ENCODE measurements around the gene ASIC2. TPM values are rescaled to one million over a fixed set of nuclear protein-coding genes. Genes with fewer than 3 reads are reported as not detected.

Gene ASIC2
- total and polyA plus RNA-seq, 2 experiments from 2014 or later: 0.52 to 2.8 TPM

DNA sequence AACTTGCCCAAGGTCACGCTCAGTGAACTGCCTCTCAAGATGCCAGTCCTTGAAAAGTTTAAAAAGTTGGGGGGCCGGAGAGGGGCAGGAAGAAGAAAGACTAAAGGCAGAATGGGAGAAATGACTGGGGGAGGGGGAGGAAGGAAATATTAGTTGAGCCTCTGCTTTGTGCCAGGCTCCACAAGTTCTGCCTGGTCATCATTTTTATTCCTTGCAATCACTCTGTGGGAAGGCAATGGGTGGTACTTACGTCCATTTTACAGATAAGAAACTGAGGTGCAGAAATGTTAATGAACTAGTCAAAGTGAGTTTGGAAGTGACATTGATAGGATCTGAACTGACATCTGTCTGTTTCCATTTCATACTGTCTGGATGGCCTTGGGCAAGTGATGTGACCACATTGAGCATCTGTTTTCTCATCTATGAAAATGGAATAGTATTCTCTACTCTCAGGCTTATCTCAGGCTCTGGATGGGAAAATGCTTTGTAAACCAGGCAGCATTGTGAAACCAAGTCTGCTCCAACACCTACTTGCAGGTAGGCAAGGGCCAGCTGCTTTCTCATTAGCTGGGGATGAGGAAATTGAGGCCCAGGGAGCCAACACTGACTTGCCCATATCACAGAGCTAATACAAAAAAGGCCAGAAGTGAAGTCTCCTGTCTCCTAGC is 19.2 kb downstream of the ASIC2 start (continued):
- TF ChIP-seq, protein P1, sequence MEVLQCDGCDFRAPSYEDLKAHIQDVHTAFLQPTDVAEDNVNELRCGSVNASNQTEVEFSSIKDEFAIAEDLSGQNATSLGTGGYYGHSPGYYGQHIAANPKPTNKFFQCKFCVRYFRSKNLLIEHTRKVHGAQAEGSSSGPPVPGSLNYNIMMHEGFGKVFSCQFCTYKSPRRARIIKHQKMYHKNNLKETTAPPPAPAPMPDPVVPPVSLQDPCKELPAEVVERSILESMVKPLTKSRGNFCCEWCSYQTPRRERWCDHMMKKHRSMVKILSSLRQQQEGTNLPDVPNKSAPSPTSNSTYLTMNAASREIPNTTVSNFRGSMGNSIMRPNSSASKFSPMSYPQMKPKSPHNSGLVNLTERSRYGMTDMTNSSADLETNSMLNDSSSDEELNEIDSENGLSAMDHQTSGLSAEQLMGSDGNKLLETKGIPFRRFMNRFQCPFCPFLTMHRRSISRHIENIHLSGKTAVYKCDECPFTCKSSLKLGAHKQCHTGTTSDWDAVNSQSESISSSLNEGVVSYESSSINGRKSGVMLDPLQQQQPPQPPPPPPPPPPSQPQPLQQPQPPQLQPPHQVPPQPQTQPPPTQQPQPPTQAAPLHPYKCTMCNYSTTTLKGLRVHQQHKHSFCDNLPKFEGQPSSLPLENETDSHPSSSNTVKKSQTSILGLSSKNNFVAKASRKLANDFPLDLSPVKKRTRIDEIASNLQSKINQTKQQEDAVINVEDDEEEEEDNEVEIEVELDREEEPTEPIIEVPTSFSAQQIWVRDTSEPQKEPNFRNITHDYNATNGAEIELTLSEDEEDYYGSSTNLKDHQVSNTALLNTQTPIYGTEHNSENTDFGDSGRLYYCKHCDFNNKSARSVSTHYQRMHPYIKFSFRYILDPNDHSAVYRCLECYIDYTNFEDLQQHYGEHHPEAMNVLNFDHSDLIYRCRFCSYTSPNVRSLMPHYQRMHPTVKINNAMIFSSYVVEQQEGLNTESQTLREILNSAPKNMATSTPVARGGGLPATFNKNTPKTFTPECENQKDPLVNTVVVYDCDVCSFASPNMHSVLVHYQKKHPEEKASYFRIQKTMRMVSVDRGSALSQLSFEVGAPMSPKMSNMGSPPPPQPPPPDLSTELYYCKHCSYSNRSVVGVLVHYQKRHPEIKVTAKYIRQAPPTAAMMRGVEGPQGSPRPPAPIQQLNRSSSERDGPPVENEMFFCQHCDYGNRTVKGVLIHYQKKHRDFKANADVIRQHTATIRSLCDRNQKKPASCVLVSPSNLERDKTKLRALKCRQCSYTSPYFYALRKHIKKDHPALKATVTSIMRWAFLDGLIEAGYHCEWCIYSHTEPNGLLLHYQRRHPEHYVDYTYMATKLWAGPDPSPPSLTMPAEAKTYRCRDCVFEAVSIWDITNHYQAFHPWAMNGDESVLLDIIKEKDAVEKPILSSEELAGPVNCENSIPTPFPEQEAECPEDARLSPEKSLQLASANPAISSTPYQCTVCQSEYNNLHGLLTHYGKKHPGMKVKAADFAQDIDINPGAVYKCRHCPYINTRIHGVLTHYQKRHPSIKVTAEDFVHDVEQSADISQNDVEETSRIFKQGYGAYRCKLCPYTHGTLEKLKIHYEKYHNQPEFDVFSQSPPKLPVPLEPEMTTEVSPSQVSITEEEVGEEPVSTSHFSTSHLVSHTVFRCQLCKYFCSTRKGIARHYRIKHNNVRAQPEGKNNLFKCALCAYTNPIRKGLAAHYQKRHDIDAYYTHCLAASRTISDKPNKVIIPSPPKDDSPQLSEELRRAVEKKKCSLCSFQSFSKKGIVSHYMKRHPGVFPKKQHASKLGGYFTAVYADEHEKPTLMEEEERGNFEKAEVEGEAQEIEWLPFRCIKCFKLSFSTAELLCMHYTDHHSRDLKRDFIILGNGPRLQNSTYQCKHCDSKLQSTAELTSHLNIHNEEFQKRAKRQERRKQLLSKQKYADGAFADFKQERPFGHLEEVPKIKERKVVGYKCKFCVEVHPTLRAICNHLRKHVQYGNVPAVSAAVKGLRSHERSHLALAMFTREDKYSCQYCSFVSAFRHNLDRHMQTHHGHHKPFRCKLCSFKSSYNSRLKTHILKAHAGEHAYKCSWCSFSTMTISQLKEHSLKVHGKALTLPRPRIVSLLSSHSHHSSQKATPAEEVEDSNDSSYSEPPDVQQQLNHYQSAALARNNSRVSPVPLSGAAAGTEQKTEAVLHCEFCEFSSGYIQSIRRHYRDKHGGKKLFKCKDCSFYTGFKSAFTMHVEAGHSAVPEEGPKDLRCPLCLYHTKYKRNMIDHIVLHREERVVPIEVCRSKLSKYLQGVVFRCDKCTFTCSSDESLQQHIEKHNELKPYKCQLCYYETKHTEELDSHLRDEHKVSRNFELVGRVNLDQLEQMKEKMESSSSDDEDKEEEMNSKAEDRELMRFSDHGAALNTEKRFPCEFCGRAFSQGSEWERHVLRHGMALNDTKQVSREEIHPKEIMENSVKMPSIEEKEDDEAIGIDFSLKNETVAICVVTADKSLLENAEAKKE (CRISPR knock-in tag; IDR thresholded peaks at IDR 0.05): no peak
- TF ChIP-seq STAT1 (IDR thresholded peaks at IDR 0.05; ENCODE audit: unreplicated experiment): no peak
- TF ChIP-seq CREB1 (CRISPR knock-in tag; IDR thresholded peaks at IDR 0.05; ENCODE audit: low read depth): no peak
- TF ChIP-seq EZH2phosphoT487 (IDR thresholded peaks at IDR 0.05; ENCODE audit: unreplicated experiment): no peak
- no peak for TF ChIP-seq ZNF114 (CRISPR knock-in tag; IDR thresholded peaks at IDR 0.05)
- TF ChIP-seq EZH2 (IDR thresholded peaks at IDR 0.05; ENCODE audit: low read depth, unreplicated experiment): no peak
- TF ChIP-seq, protein P2, sequence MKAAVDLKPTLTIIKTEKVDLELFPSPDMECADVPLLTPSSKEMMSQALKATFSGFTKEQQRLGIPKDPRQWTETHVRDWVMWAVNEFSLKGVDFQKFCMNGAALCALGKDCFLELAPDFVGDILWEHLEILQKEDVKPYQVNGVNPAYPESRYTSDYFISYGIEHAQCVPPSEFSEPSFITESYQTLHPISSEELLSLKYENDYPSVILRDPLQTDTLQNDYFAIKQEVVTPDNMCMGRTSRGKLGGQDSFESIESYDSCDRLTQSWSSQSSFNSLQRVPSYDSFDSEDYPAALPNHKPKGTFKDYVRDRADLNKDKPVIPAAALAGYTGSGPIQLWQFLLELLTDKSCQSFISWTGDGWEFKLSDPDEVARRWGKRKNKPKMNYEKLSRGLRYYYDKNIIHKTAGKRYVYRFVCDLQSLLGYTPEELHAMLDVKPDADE (IDR thresholded peaks at IDR 0.05): no peak
- TF ChIP-seq POLR2AphosphoS5 (IDR thresholded peaks at IDR 0.05; ENCODE audit: low read depth): no peak

DNA sequence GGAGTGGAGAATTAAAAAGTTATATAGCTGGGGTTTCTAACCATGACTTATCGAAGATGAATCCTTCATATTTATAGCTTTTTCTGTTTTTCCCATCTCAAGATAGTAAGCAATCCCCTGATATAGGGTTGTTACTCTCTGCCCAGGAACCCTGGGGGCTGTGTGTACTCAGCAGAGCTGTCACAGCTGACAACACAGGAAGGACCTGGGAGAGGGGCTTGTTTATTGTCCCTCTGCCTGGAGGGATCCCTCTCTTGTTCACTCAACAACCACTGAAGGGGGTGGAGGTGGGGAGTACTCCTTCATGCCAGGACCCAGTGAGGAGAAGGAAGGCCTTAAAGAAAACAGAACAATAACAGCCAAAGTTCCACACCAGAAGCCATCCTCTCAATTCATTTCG is 19.8 kb downstream of the ASIC2 start:
- H3K79me2 ChIP-seq (replicated peaks; ENCODE audit: insufficient read depth): no peaks in the 10 kb centered on the region
- no peak overlapping the region for H3K27ac Mint-ChIP-seq
- H3K27me3 Mint-ChIP-seq (ENCODE audit: insufficient read depth, low read depth, poor library complexity): no peaks in the 10 kb centered on the region
- H3K4me3 Mint-ChIP-seq: no peak overlapping the region
- no peaks in the 10 kb centered on the region for H3K27me3 ChIP-seq (ENCODE audit: insufficient read depth)
- no peak overlapping the region for H3K4me2 ChIP-seq
- H3K4me3 ChIP-seq: no peak overlapping the region
- H3F3A ChIP-seq (replicated peaks; ENCODE audit: low read depth): no peaks in the 10 kb centered on the region
- DNase-seq (ENCODE audit: low spot score) (no peak), ATAC-seq (no peak)
- H3K36me3 ChIP-seq (ENCODE audit: insufficient read depth): no peaks in the 10 kb centered on the region
- H3K9me2 ChIP-seq (ENCODE audit: insufficient read depth): no peaks in the 10 kb centered on the region
- H3K4me1 Mint-ChIP-seq: 0 out of 3 replicates have a peak, but pooled peaks cover 3% of the 10 kb centered on the region
- H4K20me1 ChIP-seq (replicated peaks; ENCODE audit: insufficient read depth): no peaks in the 10 kb centered on the region
- no peak overlapping the region for H3K27ac ChIP-seq (ENCODE audit: low read depth)
- no peaks in the 10 kb centered on the region for H3K36me3 Mint-ChIP-seq (ENCODE audit: low read depth)
- H3K9me3 Mint-ChIP-seq: no peaks in the 10 kb centered on the region
- H2AFZ ChIP-seq: no peak overlapping the region
- H3K4me1 ChIP-seq (ENCODE audit: insufficient read depth): no peaks in the 10 kb centered on the region
- TF ChIP-seq EZH2 (IDR thresholded peaks at IDR 0.05; ENCODE audit: low read depth, unreplicated experiment) (no peak), EZH2phosphoT487 (IDR thresholded peaks at IDR 0.05; ENCODE audit: unreplicated experiment) (no peak), STAT1 (IDR thresholded peaks at IDR 0.05; ENCODE audit: unreplicated experiment) (no peak), NANOG (IDR thresholded peaks at IDR 0.05; ENCODE audit: borderline replicate concordance) (no peak), ZNF331 (CRISPR knock-in tag; IDR thresholded peaks at IDR 0.05; ENCODE audit: low read depth) (no peak)
- TF ChIP-seq, protein P3, sequence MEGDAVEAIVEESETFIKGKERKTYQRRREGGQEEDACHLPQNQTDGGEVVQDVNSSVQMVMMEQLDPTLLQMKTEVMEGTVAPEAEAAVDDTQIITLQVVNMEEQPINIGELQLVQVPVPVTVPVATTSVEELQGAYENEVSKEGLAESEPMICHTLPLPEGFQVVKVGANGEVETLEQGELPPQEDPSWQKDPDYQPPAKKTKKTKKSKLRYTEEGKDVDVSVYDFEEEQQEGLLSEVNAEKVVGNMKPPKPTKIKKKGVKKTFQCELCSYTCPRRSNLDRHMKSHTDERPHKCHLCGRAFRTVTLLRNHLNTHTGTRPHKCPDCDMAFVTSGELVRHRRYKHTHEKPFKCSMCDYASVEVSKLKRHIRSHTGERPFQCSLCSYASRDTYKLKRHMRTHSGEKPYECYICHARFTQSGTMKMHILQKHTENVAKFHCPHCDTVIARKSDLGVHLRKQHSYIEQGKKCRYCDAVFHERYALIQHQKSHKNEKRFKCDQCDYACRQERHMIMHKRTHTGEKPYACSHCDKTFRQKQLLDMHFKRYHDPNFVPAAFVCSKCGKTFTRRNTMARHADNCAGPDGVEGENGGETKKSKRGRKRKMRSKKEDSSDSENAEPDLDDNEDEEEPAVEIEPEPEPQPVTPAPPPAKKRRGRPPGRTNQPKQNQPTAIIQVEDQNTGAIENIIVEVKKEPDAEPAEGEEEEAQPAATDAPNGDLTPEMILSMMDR (conservative IDR thresholded peaks at IDR 0.05; ENCODE audit: low read depth in 2 of 2): no peak
- TF ChIP-seq, protein P2 (IDR thresholded peaks at IDR 0.05): no peak
